PC-3 (cell line): ENCODE measurements around the gene ADCY3. TPM values are rescaled to one million over a fixed set of nuclear protein-coding genes. Genes with fewer than 3 reads are reported as not detected.

Experiments used
- ATAC-seq: fragments of 200-7000 bp; cut with Tn5 transposase; 2 replicates; pipeline ENCODE4 v1.9.1; 2020; ENCODE audit warnings: mild to moderate bottlenecking, moderate library complexity
- BruUV-seq: library from RNA; stranded (reverse); fragments of 400-500 nt; replicated peaks from 2 replicates; lab custom pipeline; 2021; lab: Mats Ljungman, UMichigan
- CTCF ChIA-PET: fragments of 300-600 bp; sonication (Branson Sonifier 250); formaldehyde crosslinking; loops from one replicate; lab custom pipeline; 2022; ENCODE audit warnings: antibody characterized with exemption; lab: Charles Lee
- POLR2A ChIA-PET: fragments of 300-600 bp; sonication (Branson Sonifier 250); formaldehyde crosslinking; loops from one replicate; lab custom pipeline; 2022; ENCODE audit warnings: antibody characterized with exemption; ENCODE audit not compliant: unreplicated experiment; lab: Charles Lee
- DNase-seq: peaks from one replicate; pipeline ENCODE4 v3.0.0-alpha.2; 2015
- H2AFZ ChIP-seq: fragments of 300-600 bp; sonication (generic); 2 replicates; pipeline ENCODE4 v1.6.0; 2016; ENCODE audit warnings: antibody characterized with exemption, low read length
- H3F3A ChIP-seq: fragments of 300-600 bp; sonication (generic); one replicate; pipeline ENCODE4 v1.6.0; 2017; ENCODE audit warnings: antibody characterized with exemption, low read length, control low read depth, mild to moderate bottlenecking; ENCODE audit not compliant: unreplicated experiment
- H3K27ac ChIP-seq: fragments of 300-600 bp; sonication (generic); 2 replicates; pipeline ENCODE4 v1.5.1; 2016; ENCODE audit warnings: mild to moderate bottlenecking, low read length
- H3K27me3 ChIP-seq: fragments of 300-600 bp; sonication (generic); 2 replicates; pipeline ENCODE4 v1.6.1; 2016; ENCODE audit warnings: low read length, mixed read lengths
- H3K36me3 ChIP-seq: fragments of 300-600 bp; sonication (generic); 2 replicates; pipeline ENCODE4 v1.6.1; 2016; ENCODE audit warnings: low read depth, mixed run types, low read length, mixed read lengths
- H3K4me1 ChIP-seq: fragments of 300-600 bp; sonication (generic); 2 replicates; pipeline ENCODE4 v1.5.1; 2016; ENCODE audit warnings: low read length; ENCODE audit not compliant: insufficient read depth
- H3K4me2 ChIP-seq: fragments of 300-600 bp; sonication (generic); 2 replicates; pipeline ENCODE4 v1.6.0; 2016; ENCODE audit warnings: low read length
- H3K4me3 ChIP-seq: fragments of 300-600 bp; sonication (generic); 2 replicates; pipeline ENCODE4 v1.5.1; 2016; ENCODE audit warnings: mild to moderate bottlenecking, low read length, mixed read lengths
- H3K79me2 ChIP-seq: fragments of 300-600 bp; sonication (generic); 2 replicates; pipeline ENCODE4 v1.6.1; 2017; ENCODE audit warnings: low read length, mixed read lengths
- H3K9ac ChIP-seq: fragments of 300-600 bp; sonication (generic); 2 replicates; pipeline ENCODE4 v1.6.0; 2016; ENCODE audit warnings: mild to moderate bottlenecking, low read length
- H3K9me2 ChIP-seq: fragments of 300-600 bp; sonication (generic); replicated peaks from 2 replicates; pipeline ENCODE4 v1.6.1; 2016; ENCODE audit warnings: mixed run types, low read length, mixed read lengths
- H3K9me3 ChIP-seq: fragments of 300-600 bp; sonication (generic); 2 replicates; pipeline ENCODE4 v1.6.1; 2016; ENCODE audit warnings: low read length, mixed read lengths
- H4K20me1 ChIP-seq: fragments of 300-600 bp; sonication (generic); 2 replicates; pipeline ENCODE4 v1.6.1; 2016; ENCODE audit warnings: low read length, mixed read lengths
- CTCF ChIP-seq: fragments of 300-600 bp; sonication (generic); conservative IDR thresholded peaks from 2 replicates; pipeline ENCODE4 v1.5.1; 2017; ENCODE audit warnings: antibody characterized with exemption, low read depth, mild to moderate bottlenecking, low read length
- EZH2 ChIP-seq: fragments of 300-600 bp; sonication (generic); IDR thresholded peaks from one replicate; pipeline ENCODE4 v1.6.1; 2017; ENCODE audit warnings: antibody characterized with exemption, mild to moderate bottlenecking, low read length; ENCODE audit not compliant: unreplicated experiment
- EZH2phosphoT487 ChIP-seq: fragments of 300-600 bp; sonication (generic); IDR thresholded peaks from 2 replicates; pipeline ENCODE4 v1.6.1; 2018; ENCODE audit warnings: mild to moderate bottlenecking, antibody characterized with exemption, low read length, borderline replicate concordance
- intact Hi-C: fragments of 100-400 bp; cut with micrococcal nuclease; formaldehyde crosslinking; loops from 2 replicates; pipeline ENCODE4 v1.9.0; 2023
- total RNA-seq: library from RNA; depleted of rRNA; stranded (reverse); fragments of >200 nt; gene quantifications from 2 replicates; pipeline ENCODE4 v1.2.3, GENCODE V29; 2014

The ADCY3 gene
- total RNA-seq, 1 experiment from 2014 or later = 52.0 TPM

- no TSS peak for BruUV-seq
- Histone ChIP-seq H3K9me3 (peaks cover 3% of the 10 kb centered on the region), H3K27me3 (no peaks in the 10 kb centered on the region), H3K79me2 (no peaks in the 10 kb centered on the region), H3K4me2 (no peak overlapping the region), H3K9me2 (no peaks in the 10 kb centered on the region), H3K27ac (no peak overlapping the region), H3K9ac (no peak overlapping the region), H3K4me1 (peaks cover 9% of the 10 kb centered on the region), H4K20me1 (no peaks in the 10 kb centered on the region), H3K4me3 (no peak overlapping the region), H3F3A (peaks cover 6% of the 10 kb centered on the region), H3K36me3 (peaks cover 14% of the 10 kb centered on the region; the same call in 1 of the 2 replicates), H2AFZ (no peak overlapping the region)
- no peak for DNase-seq
- TF ChIP-seq EZH2phosphoT487 = no peak
- TF ChIP-seq EZH2 = no peak
- no peak for TF ChIP-seq CTCF
- CTCF ChIA-PET = no interaction called here
- intact Hi-C loops = no loop called here
- no peak for ATAC-seq
- POLR2A ChIA-PET = interaction anchor here (0.6 kb wide), 1 partner anchor 435 kb away, joined by 5 read pairs; no protein-coding TSS in a partner anchor
These were observed 25.3 kb downstream of the ADCY3 start for GRCh38 chr2:24894750-24895149.

GRCh38 chr2:24893934-24894333 is 26.1 kb downstream of the ADCY3 start:
- H3K4me3 ChIP-seq = no peak overlapping the region
- H3K4me1 ChIP-seq = peaks cover 9% of the 10 kb centered on the region
- intact Hi-C loops = no loop called here
- H2AFZ ChIP-seq = no peak overlapping the region
- H3K9me3 ChIP-seq = peaks cover 3% of the 10 kb centered on the region
- ChIA-PET CTCF (no interaction called here), POLR2A (no interaction called here)
- DNase-seq (peak; percentile 71), ATAC-seq (peak; percentile 84)
- H3K4me2 ChIP-seq = no peak overlapping the region
- TF ChIP-seq EZH2 = no peak
- no peak for TF ChIP-seq EZH2phosphoT487
- TF ChIP-seq CTCF = no peak
- H3K36me3 ChIP-seq = peaks cover 14% of the 10 kb centered on the region; the same call in 1 of the 2 replicates
- H3K9me2 ChIP-seq = no peaks in the 10 kb centered on the region
- no peak overlapping the region for H3K9ac ChIP-seq
- H4K20me1 ChIP-seq = no peaks in the 10 kb centered on the region
- no peaks in the 10 kb centered on the region for H3K79me2 ChIP-seq
- BruUV-seq = no TSS peak
- H3F3A ChIP-seq = peaks cover 6% of the 10 kb centered on the region
- no peak overlapping the region for H3K27ac ChIP-seq
- no peaks in the 10 kb centered on the region for H3K27me3 ChIP-seq

GRCh38 chr2:24892928-24893327 is 27.1 kb downstream of the ADCY3 start:
- Histone ChIP-seq H4K20me1 (no peaks in the 10 kb centered on the region), H3K4me2 (no peak overlapping the region), H3K9ac (no peak overlapping the region), H3K79me2 (no peaks in the 10 kb centered on the region), H3K27me3 (no peaks in the 10 kb centered on the region), H3K9me2 (no peaks in the 10 kb centered on the region), H3K4me1 (peaks cover 9% of the 10 kb centered on the region), H3K36me3 (peaks cover 14% of the 10 kb centered on the region; the same call in 1 of the 2 replicates), H2AFZ (no peak overlapping the region), H3K4me3 (no peak overlapping the region), H3F3A (peaks cover 6% of the 10 kb centered on the region), H3K9me3 (peaks cover 3% of the 10 kb centered on the region), H3K27ac (no peak overlapping the region)
- no TSS peak for BruUV-seq
- ChIA-PET CTCF (no interaction called here), POLR2A (no interaction called here)
- intact Hi-C loops = no loop called here
- no peak for TF ChIP-seq EZH2phosphoT487
- TF ChIP-seq EZH2 = no peak
- TF ChIP-seq CTCF = no peak
- peak; percentile 15 for DNase-seq
- ATAC-seq = no peak
